IMR-90 (cell line): Measurements from ENCODE around the gene BRI3BP.

Source experiments
- CEBPB ChIP-seq: IDR thresholded peaks from 2 replicates; pipeline ENCODE4 v1.6.1; 2012; ENCODE audit warnings: low read depth, low read length, improper control_type of control experiment
- POLR2A ChIP-seq: IDR thresholded peaks from 2 replicates; pipeline ENCODE4 v1.6.1; 2012; ENCODE audit warnings: mild to moderate bottlenecking, low read depth, low read length

DNA sequence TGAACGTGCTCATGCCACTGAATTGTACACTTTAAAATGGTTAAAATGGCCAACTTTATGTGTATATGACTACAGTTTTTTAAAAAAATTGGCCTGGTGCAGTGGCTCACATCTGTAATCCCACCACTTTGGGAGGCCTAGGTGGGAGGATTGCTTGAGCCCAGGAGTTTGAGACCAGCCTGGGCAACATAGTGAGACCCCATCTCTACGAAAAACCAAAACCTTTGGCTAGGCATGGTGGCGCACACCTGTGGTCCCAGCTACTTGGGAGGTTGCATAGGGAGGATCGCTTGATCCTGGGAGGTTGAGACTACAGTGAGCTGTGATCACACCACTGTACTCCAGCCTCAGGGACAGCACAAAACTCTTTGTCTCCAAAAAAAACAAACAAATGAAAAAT, 5.3 kb downstream of the BRI3BP start:
- TF ChIP-seq CEBPB, result no peak
- TF ChIP-seq POLR2A, result no peak
